Ishikawa (cell line): ENCODE results near the gene ITGA5.

Experiments
- EP300 ChIP-seq: IDR thresholded peaks from 2 replicates; pipeline ENCODE4 v1.6.1; 2012; ENCODE audit warnings: borderline replicate concordance
- RAD21 ChIP-seq: IDR thresholded peaks from 2 replicates; pipeline ENCODE4 v1.6.1; 2012; ENCODE audit warnings: low read depth
- REST ChIP-seq: IDR thresholded peaks from 2 replicates; pipeline ENCODE4 v1.6.1; 2012; ENCODE audit warnings: low read depth, mild to moderate bottlenecking

GRCh38 chr12:54398995-54399793 is 19.9 kb downstream of the ITGA5 start:
- TF ChIP-seq EP300 (no peak), REST (no peak), RAD21 (peak; percentile 99)
